Measurements from ENCODE around the gene TGFBR3L.

DNA sequence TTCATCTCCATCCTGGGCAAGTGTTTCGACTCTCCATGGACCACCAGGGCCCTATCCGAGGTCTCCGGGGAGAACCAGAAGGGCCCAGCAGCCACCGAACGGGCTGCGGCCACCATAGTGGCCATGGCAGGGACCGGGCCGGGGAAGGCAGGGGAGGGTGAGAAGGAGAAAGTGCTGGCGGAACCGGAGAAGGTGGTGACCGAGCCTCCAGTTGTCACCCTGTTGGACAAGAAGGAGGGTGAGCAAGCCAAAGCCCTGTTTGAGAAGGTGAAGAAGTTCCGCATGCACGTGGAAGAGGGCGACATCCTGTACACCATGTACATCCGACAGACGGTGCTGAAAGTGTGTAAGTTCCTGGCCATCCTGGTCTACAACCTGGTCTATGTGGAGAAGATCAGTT is 15.7 kb upstream of the TGFBR3L start:
- TF ChIP-seq POLR2A (IDR thresholded peaks at IDR 0.05) (no peak), EP300 (IDR thresholded peaks at IDR 0.05) (no peak)
- TF ChIP-seq, protein P1, sequence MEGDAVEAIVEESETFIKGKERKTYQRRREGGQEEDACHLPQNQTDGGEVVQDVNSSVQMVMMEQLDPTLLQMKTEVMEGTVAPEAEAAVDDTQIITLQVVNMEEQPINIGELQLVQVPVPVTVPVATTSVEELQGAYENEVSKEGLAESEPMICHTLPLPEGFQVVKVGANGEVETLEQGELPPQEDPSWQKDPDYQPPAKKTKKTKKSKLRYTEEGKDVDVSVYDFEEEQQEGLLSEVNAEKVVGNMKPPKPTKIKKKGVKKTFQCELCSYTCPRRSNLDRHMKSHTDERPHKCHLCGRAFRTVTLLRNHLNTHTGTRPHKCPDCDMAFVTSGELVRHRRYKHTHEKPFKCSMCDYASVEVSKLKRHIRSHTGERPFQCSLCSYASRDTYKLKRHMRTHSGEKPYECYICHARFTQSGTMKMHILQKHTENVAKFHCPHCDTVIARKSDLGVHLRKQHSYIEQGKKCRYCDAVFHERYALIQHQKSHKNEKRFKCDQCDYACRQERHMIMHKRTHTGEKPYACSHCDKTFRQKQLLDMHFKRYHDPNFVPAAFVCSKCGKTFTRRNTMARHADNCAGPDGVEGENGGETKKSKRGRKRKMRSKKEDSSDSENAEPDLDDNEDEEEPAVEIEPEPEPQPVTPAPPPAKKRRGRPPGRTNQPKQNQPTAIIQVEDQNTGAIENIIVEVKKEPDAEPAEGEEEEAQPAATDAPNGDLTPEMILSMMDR (IDR thresholded peaks at IDR 0.05), result no peak

All from tibial nerve (tissue), 4 donors.